Measurements from ENCODE around the gene TRDN.
"Not testable (repeated sequence)": the region's sequence is repeated elsewhere in the genome, so short reads cannot be mapped to it uniquely, and the experiment has no call there.

TRDN gene

GRCh38 chr6:123564361-123564760 lies 72.4 kb downstream of the TRDN start:
- Histone ChIP-seq H3K9ac (ENCODE audit: insufficient read length, low read depth) (no peak overlapping the region), H3K4me3 (ENCODE audit: insufficient read length, low read depth) (no peak overlapping the region), H3K27me3 (ENCODE audit: insufficient read depth, insufficient read length) (no peaks in the 10 kb centered on the region), H3K4me1 (ENCODE audit: insufficient read depth, insufficient read length) (no peaks in the 10 kb centered on the region), H3K36me3 (ENCODE audit: insufficient read depth, insufficient read length, low read length) (no peaks in the 10 kb centered on the region), H3K9me3 (ENCODE audit: insufficient read depth, low read length) (no peaks in the 10 kb centered on the region)
- TF ChIP-seq ZNF274 (IDR thresholded peaks at IDR 0.05; ENCODE audit: low read depth, low read length) (no peak), YY1 (IDR thresholded peaks at IDR 0.05; ENCODE audit: insufficient read depth, insufficient read length) (no peak), SUZ12 (IDR thresholded peaks at IDR 0.05; ENCODE audit: extremely low read depth, insufficient read depth, insufficient read length) (no peak)
- no peak for DNase-seq (ENCODE audit: low read depth, low spot score)

GRCh38 chr6:123562677-123563076 lies 74.1 kb downstream of the TRDN start:
- Histone ChIP-seq H3K4me1 (ENCODE audit: insufficient read depth, insufficient read length) (no peaks in the 10 kb centered on the region), H3K36me3 (ENCODE audit: insufficient read depth, insufficient read length, low read length) (no peaks in the 10 kb centered on the region), H3K9ac (ENCODE audit: insufficient read length, low read depth) (no peak overlapping the region), H3K9me3 (ENCODE audit: insufficient read depth, low read length) (no peaks in the 10 kb centered on the region), H3K4me3 (ENCODE audit: insufficient read length, low read depth) (no peak overlapping the region), H3K27me3 (ENCODE audit: insufficient read depth, insufficient read length) (no peaks in the 10 kb centered on the region)
- TF ChIP-seq SUZ12 (IDR thresholded peaks at IDR 0.05; ENCODE audit: extremely low read depth, insufficient read depth, insufficient read length) (no peak), ZNF274 (IDR thresholded peaks at IDR 0.05; ENCODE audit: low read depth, low read length) (no peak), YY1 (IDR thresholded peaks at IDR 0.05; ENCODE audit: insufficient read depth, insufficient read length) (no peak)
- no peak for DNase-seq (ENCODE audit: low read depth, low spot score)

- no peaks in the 10 kb centered on the region for H3K9me3 ChIP-seq (ENCODE audit: insufficient read depth, low read length)
- H3K4me1 ChIP-seq (ENCODE audit: insufficient read depth, insufficient read length): no peaks in the 10 kb centered on the region
- TF ChIP-seq ZNF274 (IDR thresholded peaks at IDR 0.05; ENCODE audit: low read depth, low read length) (no peak), YY1 (IDR thresholded peaks at IDR 0.05; ENCODE audit: insufficient read depth, insufficient read length) (no peak), SUZ12 (IDR thresholded peaks at IDR 0.05; ENCODE audit: extremely low read depth, insufficient read depth, insufficient read length) (no peak)
- H3K27me3 ChIP-seq (ENCODE audit: insufficient read depth, insufficient read length): no peaks in the 10 kb centered on the region
- H3K36me3 ChIP-seq (ENCODE audit: insufficient read depth, insufficient read length, low read length): no peaks in the 10 kb centered on the region
- no peak overlapping the region for H3K9ac ChIP-seq (ENCODE audit: insufficient read length, low read depth)
- no peak overlapping the region for H3K4me3 ChIP-seq (ENCODE audit: insufficient read length, low read depth)
- no peak for DNase-seq (ENCODE audit: low read depth, low spot score)
These were observed 74.5 kb downstream of the TRDN start for GRCh38 chr6:123562264-123562663.

GRCh38 chr6:123559816-123560215 lies 76.9 kb downstream of the TRDN start:
- H3K27me3 ChIP-seq (ENCODE audit: insufficient read depth, insufficient read length); H3K36me3 ChIP-seq (ENCODE audit: insufficient read depth, insufficient read length, low read length); H3K4me3 ChIP-seq (ENCODE audit: insufficient read length, low read depth); DNase-seq (ENCODE audit: low read depth, low spot score); H3K9me3 ChIP-seq (ENCODE audit: insufficient read depth, low read length); H3K4me1 ChIP-seq (ENCODE audit: insufficient read depth, insufficient read length); H3K9ac ChIP-seq (ENCODE audit: insufficient read length, low read depth): not testable (repeated sequence)

GRCh38 chr6:123557474-123557873 lies 79.3 kb downstream of the TRDN start:
- not testable (repeated sequence) for H3K9me3 ChIP-seq (ENCODE audit: insufficient read depth, low read length); H3K36me3 ChIP-seq (ENCODE audit: insufficient read depth, insufficient read length, low read length); DNase-seq (ENCODE audit: low read depth, low spot score)

GRCh38 chr6:123551939-123552707 lies 84.6 kb downstream of the TRDN start:
- H3K4me1 ChIP-seq (ENCODE audit: insufficient read depth, insufficient read length): no peaks in the 10 kb centered on the region
- no peaks in the 10 kb centered on the region for H3K27me3 ChIP-seq (ENCODE audit: insufficient read depth, insufficient read length)
- DNase-seq (ENCODE audit: low read depth, low spot score): no peak
- H3K4me3 ChIP-seq (ENCODE audit: insufficient read length, low read depth): no peak overlapping the region
- H3K9ac ChIP-seq (ENCODE audit: insufficient read length, low read depth): no peak overlapping the region
- no peaks in the 10 kb centered on the region for H3K9me3 ChIP-seq (ENCODE audit: insufficient read depth, low read length)
- no peaks in the 10 kb centered on the region for H3K36me3 ChIP-seq (ENCODE audit: insufficient read depth, insufficient read length, low read length)
- TF ChIP-seq YY1 (IDR thresholded peaks at IDR 0.05; ENCODE audit: insufficient read depth, insufficient read length): no peak
- no peak for TF ChIP-seq ZNF274 (IDR thresholded peaks at IDR 0.05; ENCODE audit: low read depth, low read length)
- TF ChIP-seq SUZ12 (IDR thresholded peaks at IDR 0.05; ENCODE audit: extremely low read depth, insufficient read depth, insufficient read length): no peak

More at GRCh38 chr6:123557474-123557873, 79.3 kb downstream of the TRDN start:
- H3K9ac ChIP-seq (ENCODE audit: insufficient read length, low read depth); H3K4me3 ChIP-seq (ENCODE audit: insufficient read length, low read depth); H3K27me3 ChIP-seq (ENCODE audit: insufficient read depth, insufficient read length); H3K4me1 ChIP-seq (ENCODE audit: insufficient read depth, insufficient read length): not testable (repeated sequence)

- DNase-seq (ENCODE audit: low read depth, low spot score): no peak
- H3K4me1 ChIP-seq (ENCODE audit: insufficient read depth, insufficient read length): no peaks in the 10 kb centered on the region
- H3K9ac ChIP-seq (ENCODE audit: insufficient read length, low read depth): no peak overlapping the region
- H3K9me3 ChIP-seq (ENCODE audit: insufficient read depth, low read length): no peaks in the 10 kb centered on the region
- no peaks in the 10 kb centered on the region for H3K36me3 ChIP-seq (ENCODE audit: insufficient read depth, insufficient read length, low read length)
- TF ChIP-seq ZNF274 (IDR thresholded peaks at IDR 0.05; ENCODE audit: low read depth, low read length): no peak
- H3K4me3 ChIP-seq (ENCODE audit: insufficient read length, low read depth): no peak overlapping the region
- H3K27me3 ChIP-seq (ENCODE audit: insufficient read depth, insufficient read length): no peaks in the 10 kb centered on the region
These were observed 86.6 kb downstream of the TRDN start for GRCh38 chr6:123550052-123550617.

- no peak for TF ChIP-seq SUZ12 (IDR thresholded peaks at IDR 0.05; ENCODE audit: extremely low read depth, insufficient read depth, insufficient read length)
- no peak for TF ChIP-seq YY1 (IDR thresholded peaks at IDR 0.05; ENCODE audit: insufficient read depth, insufficient read length)
- no peak for TF ChIP-seq ZNF274 (IDR thresholded peaks at IDR 0.05; ENCODE audit: low read depth, low read length)
- Histone ChIP-seq H3K4me1 (ENCODE audit: insufficient read depth, insufficient read length) (no peaks in the 10 kb centered on the region), H3K9me3 (ENCODE audit: insufficient read depth, low read length) (no peaks in the 10 kb centered on the region), H3K27me3 (ENCODE audit: insufficient read depth, insufficient read length) (no peaks in the 10 kb centered on the region), H3K36me3 (ENCODE audit: insufficient read depth, insufficient read length, low read length) (no peaks in the 10 kb centered on the region), H3K9ac (ENCODE audit: insufficient read length, low read depth) (no peak overlapping the region), H3K4me3 (ENCODE audit: insufficient read length, low read depth) (no peak overlapping the region)
- DNase-seq (ENCODE audit: low read depth, low spot score): no peak
These were observed 87.3 kb downstream of the TRDN start for GRCh38 chr6:123549476-123549875.

Data from NT2/D1 (cell line).